HEK293T (cell line): ENCODE data around the gene ROS1.
A peak's percentile ranks its signal among the peaks of the same experiment; 100 is the strongest.

Experiments
- CTCF ChIA-PET: fragments of 350-600 bp; formaldehyde crosslinking; extraction: SDS; loops from one replicate; lab custom pipeline; 2021; ENCODE audit warnings: antibody characterized with exemption, inconsistent platforms; lab: Yijun Ruan, JAX
- POLR2A ChIA-PET: fragments of 350-600 bp; formaldehyde crosslinking; extraction: SDS; loops from one replicate; lab custom pipeline; 2020; ENCODE audit warnings: antibody characterized with exemption, inconsistent platforms; lab: Yijun Ruan, JAX
- DNase-seq: peaks from one replicate; pipeline ENCODE4 v3.0.0; 2012; ENCODE audit warnings: mixed read lengths; ENCODE audit errors: extremely low spot score
- ARNT ChIP-seq: fragments of 450-650 bp; IDR thresholded peaks from 2 replicates; pipeline ENCODE4 v1.6.1; 2017; ENCODE audit warnings: mild to moderate bottlenecking
- BHLHE40 ChIP-seq: fragments of 450-650 bp; IDR thresholded peaks from 2 replicates; pipeline ENCODE4 v1.6.1; 2016; ENCODE audit warnings: mild to moderate bottlenecking, moderate library complexity, borderline replicate concordance
- CTBP1 ChIP-seq: fragments of 450-650 bp; IDR thresholded peaks from 2 replicates; pipeline ENCODE4 v1.6.1; 2016; ENCODE audit warnings: borderline replicate concordance
- ELF4 ChIP-seq: fragments of 450-650 bp; IDR thresholded peaks from 2 replicates; pipeline ENCODE4 v1.6.1; 2017; ENCODE audit warnings: antibody characterized with exemption
- FOXA1 ChIP-seq: fragments of 450-650 bp; IDR thresholded peaks from 2 replicates; pipeline ENCODE4 v1.6.1; 2016; ENCODE audit warnings: mild to moderate bottlenecking
- FOXK2 ChIP-seq: fragments of 450-650 bp; IDR thresholded peaks from 2 replicates; pipeline ENCODE4 v1.6.1; 2016; ENCODE audit warnings: mild to moderate bottlenecking
- FOXM1 ChIP-seq: fragments of 450-650 bp; IDR thresholded peaks from 2 replicates; pipeline ENCODE4 v1.6.1; 2017; ENCODE audit warnings: mild to moderate bottlenecking, borderline replicate concordance
- HDGF ChIP-seq: fragments of 450-650 bp; IDR thresholded peaks from 2 replicates; pipeline ENCODE4 v1.6.1; 2017; ENCODE audit warnings: antibody characterized with exemption, borderline replicate concordance
- L3MBTL2 ChIP-seq: fragments of 450-650 bp; conservative IDR thresholded peaks from 2 replicates; pipeline ENCODE4 v1.6.1; 2016; ENCODE audit warnings: mild to moderate bottlenecking
- LEF1 ChIP-seq: fragments of 450-650 bp; IDR thresholded peaks from 2 replicates; pipeline ENCODE4 v1.6.1; 2017; ENCODE audit warnings: mild to moderate bottlenecking, borderline replicate concordance
- NFRKB ChIP-seq: fragments of 450-650 bp; IDR thresholded peaks from 2 replicates; pipeline ENCODE4 v1.6.1; 2016; ENCODE audit warnings: mild to moderate bottlenecking, moderate library complexity
- PKNOX1 ChIP-seq: fragments of 450-650 bp; IDR thresholded peaks from 2 replicates; pipeline ENCODE4 v1.6.1; 2016
- SP1 ChIP-seq: fragments of 450-650 bp; IDR thresholded peaks from 2 replicates; pipeline ENCODE4 v1.6.1; 2017
- SUZ12 ChIP-seq: fragments of 450-650 bp; IDR thresholded peaks from 2 replicates; pipeline ENCODE4 v1.6.1; 2016; ENCODE audit warnings: mild to moderate bottlenecking
- TARDBP ChIP-seq: fragments of 450-650 bp; IDR thresholded peaks from 2 replicates; pipeline ENCODE4 v1.6.1; 2016
- ZNF384 ChIP-seq: fragments of 450-650 bp; IDR thresholded peaks from 2 replicates; pipeline ENCODE4 v1.6.1; 2016

The ROS1 gene

GRCh38 chr6:117451671-117452070 is 25.9 kb upstream of the ROS1 start:
- ChIA-PET POLR2A (interaction anchor here (1.7 kb wide), 1 partner anchor 150 kb away, joined by 4 read pairs; the partner anchor contains the start of gene GOPC), CTCF (interaction anchor here (0.9 kb wide), 1 partner anchor 14 kb away, joined by 4 read pairs; no protein-coding TSS in a partner anchor)
- DNase-seq: no peak
- TF ChIP-seq NFRKB (no peak), TARDBP (no peak), ELF4 (no peak), BHLHE40 (no peak), PKNOX1 (no peak), FOXM1 (no peak), ARNT (no peak), SP1 (no peak), L3MBTL2 (no peak)

GRCh38 chr6:117449549-117450439 is 24.1 kb upstream of the ROS1 start:
- peak; percentile 48 for DNase-seq
- ChIA-PET CTCF (interaction anchor here (0.6 to 1.5 kb wide), 22 partner anchors 15 to 1660 kb away, joined by 3 to 11 read pairs (median 4); no protein-coding TSS in a partner anchor), POLR2A (interaction anchor here (1.2 kb wide), 1 partner anchor 152 kb away, joined by 5 read pairs; the partner anchor contains the start of gene GOPC)
- TF ChIP-seq L3MBTL2: no peak
- TF ChIP-seq ZNF384: peak; percentile 98

- ChIA-PET POLR2A (interaction anchor here (1.2 kb wide), 1 partner anchor 153 kb away, joined by 5 read pairs; the partner anchor contains the start of gene GOPC), CTCF (interaction anchor here (0.6 to 1.5 kb wide), 10 partner anchors 14 to 155 kb away, joined by 3 to 11 read pairs (median 4); no protein-coding TSS in a partner anchor)
- TF ChIP-seq PKNOX1: no peak
- TF ChIP-seq TARDBP: no peak
- TF ChIP-seq ZNF384: no peak
- no peak for TF ChIP-seq ARNT
- no peak for TF ChIP-seq SP1
- TF ChIP-seq NFRKB: no peak
- TF ChIP-seq CTBP1: no peak
- TF ChIP-seq HDGF: no peak
- TF ChIP-seq FOXK2: no peak
- TF ChIP-seq FOXA1: no peak
- no peak for TF ChIP-seq FOXM1
- no peak for TF ChIP-seq ELF4
- no peak for DNase-seq
Measured at GRCh38 chr6:117448732-117449485, 23.2 kb upstream of the ROS1 start.

GRCh38 chr6:117448011-117448410 is 22.3 kb upstream of the ROS1 start:
- POLR2A ChIA-PET: no interaction called here
- CTCF ChIA-PET: no interaction called here
- TF ChIP-seq LEF1 (no peak), NFRKB (no peak), CTBP1 (no peak), TARDBP (no peak), BHLHE40 (no peak), HDGF (no peak), ELF4 (no peak), PKNOX1 (no peak), SP1 (no peak), ZNF384 (no peak), FOXA1 (no peak)
- no peak for DNase-seq

GRCh38 chr6:117446861-117447260 is 21.1 kb upstream of the ROS1 start:
- CTCF ChIA-PET: no interaction called here
- DNase-seq: no peak
- TF ChIP-seq L3MBTL2 (no peak), ZNF384 (no peak), LEF1 (no peak), SP1 (no peak), FOXM1 (no peak), NFRKB (no peak), FOXK2 (no peak), SUZ12 (no peak), ELF4 (no peak), BHLHE40 (no peak), TARDBP (no peak), CTBP1 (no peak), ARNT (no peak)
- POLR2A ChIA-PET: no interaction called here
